ENCODE measurements around the gene SDK1.

GRCh38 chr7:4015371-4015770 lies 714.3 kb downstream of the SDK1 start:
- no peak for TF ChIP-seq CTCF (IDR thresholded peaks at IDR 0.05)
- no peak for TF ChIP-seq POLR2A (IDR thresholded peaks at IDR 0.05)
- no peak for TF ChIP-seq EP300 (IDR thresholded peaks at IDR 0.05)
- TF ChIP-seq POLR2AphosphoS5 (IDR thresholded peaks at IDR 0.05), result no peak
